WTC11 (cell line): ENCODE data around the gene PPAN. TPM values are rescaled to one million over a fixed set of nuclear protein-coding genes. Genes with fewer than 3 reads are reported as not detected.

Experiments
- ATAC-seq: fragments of 200-7000 bp; cut with Tn5 transposase; 2 replicates; pipeline ENCODE4 v1.10.0; 2021; ENCODE audit warnings: mild to moderate bottlenecking, moderate library complexity
- CTCF ChIA-PET: fragments of 300-600 bp; sonication (Branson Sonifier 250); formaldehyde crosslinking; loops from one replicate; lab custom pipeline; 2021; ENCODE audit warnings: antibody characterized with exemption; lab: Charles Lee
- POLR2A ChIA-PET: fragments of 350-600 bp; sonication (Branson Sonifier 250); formaldehyde crosslinking; loops from one replicate; lab custom pipeline; 2021; ENCODE audit warnings: antibody characterized with exemption; lab: Charles Lee
- DNase-seq: peaks from one replicate; pipeline ENCODE4 v3.0.0; 2021; ENCODE audit warnings: low spot score
- H3K27ac Mint-ChIP-seq: 2 replicates; pipeline ENCODE4 v1.8.0; 2021; ENCODE audit warnings: mixed read lengths
- H3K27me3 Mint-ChIP-seq: 2 replicates; pipeline ENCODE4 v1.8.0; 2021; ENCODE audit warnings: low read depth, mild to moderate bottlenecking, moderate library complexity, mixed read lengths
- H3K36me3 Mint-ChIP-seq: 2 replicates; pipeline ENCODE4 v1.8.0; 2021; ENCODE audit warnings: mixed read lengths
- H3K4me1 Mint-ChIP-seq: 2 replicates; pipeline ENCODE4 v1.8.0; 2022; ENCODE audit warnings: mixed read lengths
- H3K4me3 Mint-ChIP-seq: 2 replicates; pipeline ENCODE4 v1.8.0; 2021; ENCODE audit warnings: mild to moderate bottlenecking, moderate library complexity, mixed read lengths
- H3K9me3 Mint-ChIP-seq: 2 replicates; pipeline ENCODE4 v1.8.0; 2021; ENCODE audit warnings: mixed read lengths
- AFF4 ChIP-seq: sonication (generic); formaldehyde crosslinking; IDR thresholded peaks from 2 replicates; pipeline ENCODE4 v1.8.1; 2023; ENCODE audit warnings: mild to moderate bottlenecking, missing genetic modification reagents, borderline replicate concordance
- AR ChIP-seq: fragments of 250-450 bp; sonication (Bioruptor Pico); IDR thresholded peaks from 2 replicates; pipeline ENCODE4 v1.9.0; 2021; ENCODE audit warnings: mild to moderate bottlenecking
- ARID4B ChIP-seq: sonication (generic); formaldehyde crosslinking; IDR thresholded peaks from 2 replicates; pipeline ENCODE4 v1.8.0; 2023; ENCODE audit warnings: missing genetic modification reagents, mild to moderate bottlenecking, borderline replicate concordance
- CREM ChIP-seq: sonication (generic); formaldehyde crosslinking; IDR thresholded peaks from 2 replicates; pipeline ENCODE4 v1.8.1; 2022; ENCODE audit warnings: mild to moderate bottlenecking, missing genetic modification reagents, moderate library complexity
- GABPB1 ChIP-seq: sonication (generic); formaldehyde crosslinking; IDR thresholded peaks from 2 replicates; pipeline ENCODE4 v1.8.1; 2023; ENCODE audit warnings: mild to moderate bottlenecking, missing genetic modification reagents
- GTF2I ChIP-seq: fragments of 250-450 bp; sonication (Bioruptor Pico); conservative IDR thresholded peaks from 2 replicates; pipeline ENCODE4 v1.4.0; 2021; ENCODE audit warnings: mild to moderate bottlenecking
- KAT7 ChIP-seq: sonication (generic); formaldehyde crosslinking; IDR thresholded peaks from 2 replicates; pipeline ENCODE4 v1.8.1; 2023; ENCODE audit warnings: missing genetic modification reagents, mild to moderate bottlenecking, borderline replicate concordance
- MYBL2 ChIP-seq: sonication (generic); formaldehyde crosslinking; IDR thresholded peaks from 2 replicates; pipeline ENCODE4 v1.8.1; 2023; ENCODE audit warnings: mild to moderate bottlenecking, moderate library complexity, missing genetic modification reagents
- NFATC4 ChIP-seq: fragments of 250-450 bp; sonication (Bioruptor Pico); IDR thresholded peaks from 2 replicates; pipeline ENCODE4 v1.9.0; 2021; ENCODE audit warnings: mild to moderate bottlenecking
- NFYB ChIP-seq: sonication (generic); formaldehyde crosslinking; conservative IDR thresholded peaks from 2 replicates; pipeline ENCODE4 v1.8.0; 2022; ENCODE audit warnings: low read depth, missing genetic modification reagents
- NR2C2 ChIP-seq: sonication (generic); formaldehyde crosslinking; IDR thresholded peaks from 2 replicates; pipeline ENCODE4 v1.8.0; 2022; ENCODE audit warnings: mild to moderate bottlenecking, missing genetic modification reagents
- TEAD4 ChIP-seq: sonication (generic); formaldehyde crosslinking; IDR thresholded peaks from 2 replicates; pipeline ENCODE4 v1.8.0; 2022; ENCODE audit warnings: mild to moderate bottlenecking, missing genetic modification reagents
- ZNF281 ChIP-seq: sonication (generic); formaldehyde crosslinking; IDR thresholded peaks from 2 replicates; pipeline ENCODE4 v1.8.0; 2023; ENCODE audit warnings: mild to moderate bottlenecking, missing genetic modification reagents
- ZSCAN18 ChIP-seq: fragments of 250-450 bp; sonication (Bioruptor Pico); IDR thresholded peaks from 2 replicates; pipeline ENCODE4 v2.1.2; 2022; ENCODE audit warnings: mild to moderate bottlenecking, moderate library complexity
- total RNA-seq: library from RNA; stranded (reverse); gene quantifications from 3 replicates; pipeline ENCODE4 v1.2.3, GENCODE V29; 2021

PPAN gene
- total RNA-seq, 1 experiment from 2014 or later: 83.7 TPM

GRCh38 chr19:10079031-10079453 lies 27.1 kb upstream of the PPAN start (continued):
- TF ChIP-seq AFF4 (CRISPR knock-in tag): no peak
- TF ChIP-seq ZSCAN18: no peak
- TF ChIP-seq ARID4B (CRISPR knock-in tag): no peak
- no peak for TF ChIP-seq TEAD4 (CRISPR knock-in tag)
- no peak for TF ChIP-seq AR (CRISPR knock-in tag)
- no peak for TF ChIP-seq GABPB1 (CRISPR knock-in tag)
- TF ChIP-seq NFYB (CRISPR knock-in tag): no peak

GRCh38 chr19:10083911-10084310 lies 22.3 kb upstream of the PPAN start:
- DNase-seq: no peak
- no peak for ATAC-seq
- CTCF ChIA-PET: interaction anchor here (0.6 to 1.3 kb wide), 3 partner anchors 16 to 175 kb away, joined by 3 to 4 read pairs (median 3); no protein-coding TSS in a partner anchor
- POLR2A ChIA-PET: interaction anchor here (0.6 kb wide), 1 partner anchor 14 kb away, joined by 3 read pairs; no protein-coding TSS in a partner anchor
- TF ChIP-seq GTF2I (CRISPR knock-in tag): 0 out of 2 replicates have a peak, but pooled peaks have one; percentile 69
- no peak for TF ChIP-seq NFATC4
- no peak for TF ChIP-seq CREM (CRISPR knock-in tag)
- TF ChIP-seq MYBL2 (CRISPR knock-in tag): no peak
- TF ChIP-seq NR2C2 (CRISPR knock-in tag): no peak
- TF ChIP-seq ZNF281 (CRISPR knock-in tag): no peak
- TF ChIP-seq KAT7 (CRISPR knock-in tag): no peak
- no peak overlapping the region for H3K27ac Mint-ChIP-seq
- H3K36me3 Mint-ChIP-seq: no peaks in the 10 kb centered on the region
- H3K4me3 Mint-ChIP-seq: no peak overlapping the region
- H3K9me3 Mint-ChIP-seq: no peaks in the 10 kb centered on the region
- H3K4me1 Mint-ChIP-seq: peaks cover 8% of the 10 kb centered on the region; the same call in 1 of the 2 replicates
- peaks cover 31% of the 10 kb centered on the region for H3K27me3 Mint-ChIP-seq
